NOMO-1 treated with dmso at 0.1 percent for 144 hours (cell line): Measurements from ENCODE around the gene NSD1.
"Not testable (repeated sequence)": the region's sequence is repeated elsewhere in the genome, so short reads cannot be mapped to it uniquely, and the experiment has no call there.

Experiments
- DNase-seq: peaks from one replicate; lab custom pipeline; 2025; ENCODE audit not compliant: unreplicated experiment; lab: John Stamatoyannopoulos, UW

Gene NSD1

DNA sequence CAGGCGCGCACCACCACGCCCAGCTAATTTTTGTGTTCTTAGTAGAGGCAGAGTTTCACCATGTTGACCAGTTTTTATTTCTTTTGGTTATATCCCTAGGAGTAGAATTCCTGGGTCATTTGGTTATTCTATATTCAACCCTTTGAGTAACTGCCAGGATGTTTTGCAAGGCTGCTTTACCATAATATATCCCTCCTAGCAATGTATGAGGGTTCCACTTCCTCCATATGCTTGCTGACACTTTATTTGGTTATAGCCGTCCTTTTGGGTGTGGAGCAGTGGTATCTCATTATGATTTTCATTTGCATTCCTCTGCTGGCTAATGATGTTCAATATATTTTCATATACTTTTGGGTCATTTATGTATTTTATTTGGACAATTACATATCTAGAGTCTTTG is 88.7 kb downstream of the NSD1 start:
- DNase-seq: no peak

DNA sequence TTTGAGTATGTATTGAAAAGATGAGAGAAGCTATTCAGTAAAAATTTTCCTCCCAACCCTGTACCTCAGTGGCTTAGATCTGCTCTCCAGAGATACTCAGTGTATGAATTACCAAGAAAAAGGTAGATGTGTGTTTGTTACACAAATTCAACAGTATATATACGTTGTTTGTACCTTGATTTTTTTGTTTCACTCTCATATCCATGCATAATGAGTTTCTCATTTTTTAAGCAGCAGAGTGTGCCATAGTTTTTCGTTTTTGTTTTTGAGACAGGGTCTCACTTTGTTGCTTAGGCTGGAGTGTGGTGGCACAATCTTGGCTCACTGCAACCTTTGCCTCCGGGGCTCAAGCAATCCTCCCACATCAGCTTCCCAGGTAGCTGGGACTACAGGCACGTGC is 92.2 kb downstream of the NSD1 start:
- DNase-seq: no peak

DNA sequence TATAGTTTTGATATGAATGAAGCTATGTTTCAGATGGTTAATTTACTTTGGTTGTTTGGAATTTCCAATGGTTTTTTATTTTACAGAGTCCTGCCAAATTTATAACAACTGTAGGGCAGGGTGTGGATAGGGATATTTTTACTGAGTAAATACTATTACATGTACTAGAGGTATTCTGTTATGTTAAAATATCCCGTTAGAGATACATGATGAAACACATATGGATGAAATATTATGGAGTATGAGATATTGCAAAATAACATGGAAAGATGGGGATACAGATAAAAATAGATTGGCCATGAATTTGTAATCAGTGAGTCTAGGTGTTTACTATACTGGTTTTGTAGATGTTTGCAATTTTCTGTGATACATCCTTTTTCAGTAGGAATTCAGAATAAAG is 93.3 kb downstream of the NSD1 start:
- DNase-seq: no peak

DNA sequence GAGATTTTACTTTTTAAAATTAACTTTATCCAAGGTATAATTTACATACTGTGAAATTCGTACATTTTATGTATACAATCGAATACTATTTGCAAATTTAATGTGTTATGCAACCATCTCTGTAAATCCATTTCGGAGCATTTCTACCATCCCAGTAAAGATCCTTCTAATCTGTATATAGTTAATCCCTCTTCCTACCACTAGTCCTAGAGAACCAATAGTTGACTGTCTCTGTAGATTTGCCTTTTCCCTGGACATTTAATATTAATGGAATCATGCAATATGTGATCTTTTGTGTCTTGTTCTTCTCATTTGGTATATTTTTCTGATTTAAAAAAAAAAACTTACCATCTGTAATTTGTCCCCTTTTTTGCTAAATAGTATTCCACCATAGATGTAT is 95.2 kb downstream of the NSD1 start:
- DNase-seq: no peak

DNA sequence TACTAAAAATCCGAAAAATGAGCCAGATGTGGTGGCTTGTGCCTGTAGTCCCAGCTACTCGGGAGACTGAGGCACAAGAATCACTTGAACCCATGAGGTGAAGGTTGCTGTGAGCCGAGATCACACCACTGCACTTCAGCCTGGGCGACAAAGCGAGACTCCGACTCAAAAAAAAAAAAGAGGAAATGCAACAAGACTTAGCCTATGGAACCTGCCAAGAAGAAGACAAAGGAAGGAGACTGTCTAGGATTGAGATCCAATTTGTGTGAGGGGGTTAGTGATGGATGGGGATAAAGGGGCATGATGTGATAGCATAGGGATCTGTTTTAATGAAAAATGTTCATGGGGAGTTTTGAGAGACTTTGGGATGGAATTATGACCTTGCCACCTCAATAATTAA is 97.1 kb downstream of the NSD1 start:
- no peak for DNase-seq

DNA sequence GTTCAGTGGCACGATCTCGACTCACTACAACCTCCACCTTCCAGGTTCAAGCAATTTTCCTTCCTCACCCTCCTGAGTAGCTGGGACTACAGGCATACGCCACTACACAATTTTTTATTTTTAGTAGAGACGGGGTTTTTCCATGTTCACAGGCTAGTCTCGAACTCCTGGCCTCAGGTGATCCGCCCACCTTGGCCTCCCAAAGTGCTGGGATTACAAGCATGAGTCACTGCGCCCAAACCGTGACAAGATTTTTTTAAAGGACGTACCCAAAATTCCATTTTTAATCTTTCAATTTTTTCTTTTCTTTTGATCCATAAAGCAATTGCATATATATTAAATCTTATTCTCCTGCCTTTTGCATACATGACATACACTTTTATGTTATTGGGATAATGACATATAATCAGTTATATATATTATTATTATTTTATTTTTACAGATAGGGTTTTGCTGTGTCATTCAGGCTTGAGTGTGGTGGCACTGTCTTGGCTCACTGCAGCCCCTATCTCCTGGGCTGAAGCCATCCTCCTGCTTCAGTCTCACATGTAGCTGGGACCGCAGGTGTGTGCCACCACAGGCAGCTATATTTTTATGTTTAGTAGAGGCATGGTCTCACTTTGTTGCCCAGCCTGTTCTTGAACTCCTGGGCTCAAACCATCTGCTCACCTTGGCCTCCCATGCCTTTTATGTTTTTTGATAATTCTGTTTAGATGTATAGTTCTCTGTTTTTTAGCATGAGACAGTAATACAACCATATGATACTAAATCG is 98.1 kb downstream of the NSD1 start:
- no peak for DNase-seq

DNA sequence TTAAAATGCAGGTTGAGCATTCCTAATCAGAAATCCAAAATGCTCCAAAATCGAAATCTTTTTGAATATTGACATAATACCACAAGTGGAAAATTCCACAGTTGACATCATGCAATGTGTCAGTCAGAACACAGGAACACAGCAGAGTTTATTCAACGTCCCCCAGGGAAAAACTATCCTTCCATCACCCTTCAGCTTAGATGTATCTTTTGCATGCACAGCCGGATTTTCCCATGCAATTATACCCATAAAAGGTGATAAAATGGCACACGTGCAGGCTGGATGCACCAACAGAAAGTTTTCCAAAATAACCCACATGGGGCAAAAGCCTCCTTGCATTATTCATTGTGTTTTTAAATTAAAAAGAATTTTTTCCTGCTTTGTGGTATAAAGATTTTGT is 98.8 kb downstream of the NSD1 start:
- no peak for DNase-seq

DNA sequence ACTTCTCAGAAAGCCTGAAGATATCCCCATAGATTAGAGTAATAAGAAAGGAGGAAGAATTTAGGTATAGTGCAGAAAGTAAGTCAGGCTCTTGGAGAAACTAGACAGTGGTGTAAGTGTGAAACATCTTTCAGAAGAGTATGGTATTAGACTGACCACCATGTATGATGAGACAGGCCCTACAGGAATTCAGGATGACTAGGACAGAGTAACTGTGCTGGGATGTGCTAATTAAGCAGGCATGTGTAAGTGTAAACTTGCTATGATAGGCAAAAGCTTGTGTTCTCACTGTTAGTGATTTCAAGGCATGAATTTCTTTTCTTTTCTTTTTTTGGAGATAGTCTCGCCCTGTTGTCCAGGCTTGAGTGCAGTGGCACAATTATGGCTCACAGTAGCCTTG is 99.2 kb downstream of the NSD1 start:
- DNase-seq: no peak

DNA sequence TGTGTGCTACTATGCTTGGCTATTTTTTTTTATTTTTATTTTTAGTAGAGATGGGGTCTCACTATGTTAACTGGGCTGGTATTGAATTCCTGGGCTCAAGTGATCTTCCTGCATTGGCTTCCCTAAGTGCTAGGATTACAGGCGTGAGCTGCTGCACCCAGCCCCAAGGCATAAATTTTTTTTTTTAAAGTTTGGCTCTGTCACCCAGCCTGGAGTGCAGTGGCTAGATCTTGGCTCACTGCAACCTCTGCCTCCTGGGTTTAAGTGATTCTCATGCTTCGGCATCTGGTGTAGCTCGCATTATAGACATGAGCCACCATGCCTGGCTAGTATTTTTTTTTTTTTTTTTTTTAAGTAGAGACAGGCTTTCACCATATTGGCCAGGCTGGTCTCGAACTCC is 99.6 kb downstream of the NSD1 start:
- no peak for DNase-seq

DNA sequence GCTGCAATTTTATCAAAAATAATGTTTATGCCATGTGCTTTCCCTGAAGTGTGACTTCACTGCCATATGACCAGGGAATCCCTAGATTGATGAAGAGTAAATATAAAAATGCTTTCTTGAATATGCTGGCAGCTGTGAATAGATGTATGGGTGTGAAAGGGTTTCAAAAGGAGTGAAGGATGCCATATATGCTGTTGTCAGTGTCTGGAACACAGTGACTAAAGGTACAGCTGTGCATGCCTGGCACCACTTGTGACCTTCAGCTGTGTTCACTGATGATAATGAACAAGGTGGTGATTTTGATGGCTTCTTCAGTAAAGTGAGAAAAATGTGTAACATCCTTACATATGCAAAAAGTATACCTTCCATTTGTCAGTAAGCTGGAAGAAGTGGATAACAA is 100.2 kb downstream of the NSD1 start:
- DNase-seq: no peak

DNA sequence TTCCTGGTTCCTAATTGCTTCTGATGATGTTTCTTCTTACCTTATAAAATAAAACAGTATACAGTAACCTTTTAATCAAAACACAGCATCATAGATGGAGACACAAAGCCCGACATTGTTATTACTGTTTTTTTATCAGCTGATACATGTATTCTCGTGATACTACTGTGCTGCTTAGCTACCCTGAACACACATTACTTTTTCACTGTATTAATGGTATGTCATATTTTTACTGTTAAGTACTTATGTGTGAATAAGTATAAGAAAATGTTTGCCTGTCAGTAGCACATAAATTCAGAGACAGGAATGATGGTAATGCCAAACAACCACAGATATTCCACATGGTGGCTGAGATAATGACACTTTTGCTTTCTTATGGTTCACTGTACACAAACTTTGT is 101.3 kb downstream of the NSD1 start:
- no peak for DNase-seq

DNA sequence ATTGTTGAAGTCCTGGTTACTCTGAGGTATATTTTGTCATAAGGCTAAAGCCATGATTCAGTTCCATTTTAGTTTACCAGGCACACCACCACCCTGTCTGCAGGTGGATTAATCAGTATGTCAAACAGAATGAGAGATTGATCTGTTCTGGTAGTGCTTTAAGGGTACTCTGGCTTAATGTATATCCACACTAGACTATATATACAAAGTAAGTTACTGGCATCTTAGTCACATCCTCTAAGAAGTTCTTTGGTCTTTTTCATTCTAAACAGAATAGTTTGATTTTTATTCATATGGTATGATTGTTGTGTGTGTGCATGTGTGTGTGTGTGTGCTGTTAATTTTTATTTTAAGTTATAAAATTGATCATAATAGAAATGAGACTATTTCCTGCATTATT is 108.2 kb downstream of the NSD1 start:
- DNase-seq: no peak

DNA sequence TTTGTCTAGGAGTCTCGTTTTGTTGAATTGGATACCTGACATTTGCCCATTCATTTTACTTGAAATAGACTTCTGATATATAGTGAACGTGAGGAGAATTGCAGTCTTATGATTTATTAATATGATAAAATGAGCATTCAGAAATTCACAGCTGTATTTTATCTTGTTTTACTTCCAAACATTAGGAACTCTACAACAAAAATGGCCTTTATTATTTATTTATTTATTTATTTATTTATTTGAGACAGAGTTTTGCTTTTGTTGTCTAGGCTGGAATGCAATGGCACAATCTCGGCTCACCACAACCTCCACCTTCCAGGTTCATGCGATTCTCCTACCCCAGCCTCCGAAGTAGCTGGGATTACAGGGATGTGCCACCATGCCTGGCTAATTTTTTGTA is 108.7 kb downstream of the NSD1 start:
- no peak for DNase-seq

DNA sequence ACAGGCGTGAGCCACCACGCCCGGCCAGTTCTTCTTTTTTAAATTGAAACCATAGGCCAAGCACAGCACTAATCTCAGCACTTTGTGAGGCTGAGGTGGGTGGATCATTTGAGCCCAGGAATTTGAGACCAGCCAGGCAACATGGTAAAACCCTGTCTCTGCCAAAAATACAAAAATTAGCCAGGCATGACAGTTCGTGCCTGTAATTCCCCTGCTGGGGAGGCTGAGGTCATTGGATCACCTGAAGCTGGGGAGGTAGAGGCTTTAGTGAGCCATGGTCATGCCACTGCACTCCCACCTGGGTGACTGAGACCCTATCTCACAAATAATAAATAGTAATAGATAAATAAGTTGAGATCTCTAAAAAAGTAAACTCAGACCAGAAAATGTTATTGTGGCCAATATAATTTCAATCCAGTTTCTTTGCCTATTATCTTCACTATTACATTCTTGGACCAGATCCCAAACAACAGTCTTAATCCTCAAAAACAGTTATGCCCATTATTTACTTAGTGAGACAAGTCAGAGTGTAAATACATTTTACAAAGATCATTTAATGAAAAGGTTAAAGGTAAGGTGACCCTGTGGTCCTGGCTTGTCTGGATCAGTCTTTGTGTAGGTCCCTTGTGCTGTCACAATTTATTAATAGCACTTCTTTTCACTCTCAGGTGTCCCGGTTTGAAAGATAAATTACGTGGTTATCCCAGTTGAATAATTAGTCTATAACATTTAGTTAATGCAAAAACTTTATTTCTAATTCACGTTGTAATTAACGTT is 116.4 kb downstream of the NSD1 start:
- no peak for DNase-seq

DNA sequence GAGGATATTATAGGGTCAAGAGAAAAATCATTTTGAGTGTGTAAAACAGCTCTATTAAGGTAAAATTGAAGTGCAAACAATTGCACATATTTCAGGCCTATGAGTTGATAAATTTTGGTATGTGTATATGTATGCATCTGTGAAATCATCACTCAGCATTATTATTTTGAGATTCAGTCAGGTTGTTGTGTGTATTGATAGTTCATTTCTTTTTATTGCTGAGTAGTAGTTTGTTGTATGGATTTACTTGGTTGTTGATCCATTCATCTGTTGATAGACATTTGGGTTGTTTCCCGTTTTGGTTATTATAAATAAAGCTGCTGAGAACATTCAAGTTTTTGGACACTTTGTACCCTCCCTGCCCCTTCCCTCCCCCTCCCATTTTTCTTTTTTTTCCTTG is 119.7 kb downstream of the NSD1 start:
- DNase-seq: no peak

DNA sequence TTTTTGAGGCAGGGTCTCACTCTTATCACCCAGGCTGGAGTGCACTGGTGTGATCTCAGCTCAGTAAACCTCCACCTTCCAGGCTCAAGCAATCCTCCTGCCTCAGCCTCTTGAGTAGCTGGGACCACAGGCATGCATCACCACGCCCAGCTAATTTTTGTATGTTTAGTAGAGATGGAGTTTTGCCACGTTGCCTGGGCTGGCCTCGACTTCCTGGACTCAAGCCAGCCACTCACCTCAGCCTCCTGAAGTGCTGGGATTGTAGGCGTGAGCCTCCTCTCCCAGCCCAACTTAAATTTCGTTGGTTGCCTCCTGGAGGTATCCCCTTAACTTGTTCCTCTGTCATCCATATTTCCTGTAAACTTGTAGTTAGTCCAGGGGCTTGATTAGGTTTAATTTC is 122.7 kb downstream of the NSD1 start:
- DNase-seq: no peak

DNA sequence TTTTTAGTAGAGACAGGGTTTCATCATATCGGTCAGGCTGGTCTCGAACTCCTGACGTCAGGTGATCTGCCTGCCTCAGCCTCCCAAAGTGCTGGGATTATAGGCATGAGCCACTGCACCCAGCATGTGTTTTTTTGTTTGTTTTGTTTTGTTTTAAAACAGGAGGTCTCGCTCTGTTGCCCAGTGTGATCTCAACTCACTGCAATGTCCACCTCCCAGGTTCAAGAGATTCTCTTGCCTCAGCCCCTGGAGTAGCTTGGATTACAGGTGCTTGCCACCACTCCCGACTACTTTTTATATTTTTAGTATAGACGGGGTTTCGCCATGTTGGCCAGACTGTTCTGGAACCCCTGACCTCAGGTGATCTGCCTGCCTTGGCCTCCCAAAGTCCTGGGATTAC is 125.1 kb downstream of the NSD1 start:
- DNase-seq: not testable (repeated sequence)

DNA sequence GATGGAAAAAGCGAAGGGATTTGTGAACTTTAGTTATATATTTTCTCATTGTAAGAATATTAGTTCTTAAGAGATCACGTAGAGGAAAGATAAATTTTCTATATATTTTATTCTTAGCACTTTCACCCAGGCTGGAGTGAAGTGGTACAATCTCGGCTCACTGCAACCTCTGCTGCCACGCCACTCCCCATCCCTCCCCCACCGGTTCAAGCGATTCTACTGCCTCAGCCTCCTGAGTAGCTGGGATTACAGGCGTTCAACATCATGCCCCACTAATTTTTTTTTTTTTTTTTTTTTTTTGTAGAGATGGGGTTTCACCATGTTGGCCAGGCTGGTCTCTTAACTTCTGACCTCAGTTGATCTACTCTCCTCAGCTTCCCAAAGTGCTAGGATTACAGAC is 127.4 kb downstream of the NSD1 start:
- DNase-seq: no peak

DNA sequence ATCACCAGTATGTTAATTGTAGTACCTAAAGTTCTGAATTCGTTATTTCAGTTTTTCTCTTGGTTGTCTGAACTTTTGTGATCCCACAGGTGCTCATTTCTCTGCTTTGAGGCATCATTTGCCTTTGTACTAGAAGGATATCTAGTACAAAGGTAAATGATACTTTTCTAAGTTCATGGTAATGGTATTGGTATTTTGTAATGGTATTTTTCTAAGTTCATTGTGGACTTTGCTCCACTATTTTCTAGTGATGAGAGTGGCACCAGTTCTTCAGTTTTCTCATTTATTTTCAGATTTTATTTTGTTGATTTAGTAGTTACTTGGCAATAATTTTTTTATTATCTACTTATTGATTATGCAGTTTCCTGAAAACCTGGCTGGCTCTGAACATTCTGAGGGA is 127.9 kb downstream of the NSD1 start:
- no peak for DNase-seq

DNA sequence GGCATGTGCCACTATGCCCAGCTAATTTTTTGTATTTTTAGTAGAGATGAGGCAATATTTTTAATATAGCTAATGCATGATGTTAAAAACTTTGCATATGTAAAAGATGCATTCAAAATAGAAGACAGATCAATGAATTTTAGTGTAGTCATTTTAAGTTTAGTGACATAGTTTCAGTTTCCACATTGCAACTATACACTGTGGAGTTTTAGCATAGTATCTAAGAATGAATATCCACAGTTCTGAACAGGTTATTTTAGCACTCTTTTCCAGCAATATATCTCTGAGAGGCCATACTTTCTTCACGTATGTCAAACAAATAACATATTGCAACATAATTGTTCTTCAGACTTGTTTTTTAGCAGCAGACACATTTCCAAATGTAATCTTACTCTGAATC is 130.6 kb downstream of the NSD1 start:
- no peak for DNase-seq

DNA sequence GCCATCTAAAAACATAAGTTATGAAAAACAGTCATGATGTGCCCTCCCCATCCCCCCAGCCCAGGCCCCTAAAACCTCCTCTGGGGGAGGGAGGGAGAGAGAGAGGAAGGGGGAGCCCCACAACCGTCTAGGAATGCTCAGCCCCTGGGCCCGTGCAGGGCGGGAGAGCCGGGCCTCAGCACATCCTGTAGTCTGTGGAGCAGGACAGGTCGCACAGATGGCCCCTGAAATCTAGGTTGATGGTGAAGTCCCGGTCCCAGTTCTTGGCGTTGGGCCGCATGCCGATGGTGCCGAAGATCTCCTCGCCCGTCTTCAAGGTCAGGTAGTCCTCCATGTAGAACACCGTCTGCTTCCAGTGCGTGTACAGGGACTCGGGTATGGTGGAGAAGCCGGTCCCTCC is 131.8 kb downstream of the NSD1 start:
- no peak for DNase-seq

DNA sequence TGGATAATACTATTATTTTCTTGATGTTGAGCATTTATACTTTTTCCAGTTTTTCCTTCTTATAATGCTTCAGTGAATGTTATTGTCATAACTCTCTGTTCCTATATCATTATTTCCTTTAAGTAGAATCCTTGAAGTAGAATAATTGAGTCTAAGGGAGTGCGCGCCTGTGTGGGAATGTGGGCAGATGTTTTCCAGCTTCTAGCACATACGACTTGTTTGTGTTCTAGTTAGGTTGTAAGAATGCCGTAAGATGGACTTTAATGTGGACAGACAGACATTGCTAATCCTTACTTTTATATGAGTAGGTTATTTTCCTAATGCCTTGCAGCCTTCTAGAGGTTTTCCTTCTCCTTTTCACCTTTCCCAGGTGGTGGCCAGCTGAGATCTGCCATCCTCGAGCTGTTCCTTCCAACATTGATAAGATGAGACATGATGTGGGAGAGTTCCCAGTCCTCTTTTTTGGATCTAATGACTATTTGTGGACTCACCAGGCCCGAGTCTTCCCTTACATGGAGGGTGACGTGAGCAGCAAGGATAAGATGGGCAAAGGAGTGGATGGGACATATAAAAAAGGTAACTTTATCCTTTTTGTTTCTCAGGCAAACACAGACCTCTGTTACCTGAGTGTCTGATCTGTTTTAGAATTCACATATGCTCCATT is 135.8 kb downstream of the NSD1 start:
- DNase-seq: no peak
